Lower lobe of right lung (tissue), 2 donors: ENCODE measurements around the gene ZNF689. TPM values are rescaled to one million over a fixed set of nuclear protein-coding genes. Genes with fewer than 3 reads are reported as not detected.
"Not testable (repeated sequence)": the region's sequence is repeated elsewhere in the genome, so short reads cannot be mapped to it uniquely, and the experiment has no call there.

Source experiments
- ATAC-seq, 2 donors: fragments of 200-7000 bp; cut with Tn5 transposase; one replicate each; pipeline ENCODE4 v1.9.1; 2020 to 2022; ENCODE audit warnings: mild to moderate bottlenecking in 2 of 2, moderate library complexity in 2 of 2
- DNase-seq: peaks from one replicate; pipeline ENCODE4 v3.0.0-alpha.2; 2020
- H3K27ac ChIP-seq: fragments of 200-600 bp; one replicate; pipeline ENCODE4 v1.8.0; 2022
- H3K27me3 ChIP-seq: fragments of 200-600 bp; one replicate; pipeline ENCODE4 v1.8.0; 2022; ENCODE audit warnings: low read depth
- H3K36me3 ChIP-seq: fragments of 200-600 bp; one replicate; pipeline ENCODE4 v1.8.0; 2022; ENCODE audit warnings: mild to moderate bottlenecking
- H3K4me1 ChIP-seq: fragments of 200-600 bp; one replicate; pipeline ENCODE4 v1.8.0; 2022
- H3K4me3 ChIP-seq: fragments of 200-600 bp; one replicate; pipeline ENCODE4 v1.8.0; 2022; ENCODE audit warnings: mild to moderate bottlenecking
- H3K9me3 ChIP-seq: fragments of 200-600 bp; one replicate; pipeline ENCODE4 v1.8.0; 2022
- intact Hi-C: fragments of 100-400 bp; cut with DNase I; formaldehyde crosslinking; loops from one replicate; pipeline ENCODE4 v1.11.0; 2022
- total RNA-seq: library from RNA; stranded (reverse); fragmentation: NEBNext Ultra II Directional; extraction: Animal tissue kit (Norgen Biotek cat#: 25700); gene quantifications from one replicate; pipeline ENCODE4 v1.2.1, GENCODE V29; 2021
- TF ChIP-seq, protein P1 (sequence below): fragments of 200-600 bp; IDR thresholded peaks from one replicate; pipeline ENCODE4 v1.8.0; 2022; ENCODE audit warnings: antibody characterized with exemption, mild to moderate bottlenecking
- donor health status: DM: no; HTN: yes; CAD: no; lungs with severe emphysema.

ZNF689 gene
- total RNA-seq, 1 donor from 2014 or later, result 7.7 TPM

DNA sequence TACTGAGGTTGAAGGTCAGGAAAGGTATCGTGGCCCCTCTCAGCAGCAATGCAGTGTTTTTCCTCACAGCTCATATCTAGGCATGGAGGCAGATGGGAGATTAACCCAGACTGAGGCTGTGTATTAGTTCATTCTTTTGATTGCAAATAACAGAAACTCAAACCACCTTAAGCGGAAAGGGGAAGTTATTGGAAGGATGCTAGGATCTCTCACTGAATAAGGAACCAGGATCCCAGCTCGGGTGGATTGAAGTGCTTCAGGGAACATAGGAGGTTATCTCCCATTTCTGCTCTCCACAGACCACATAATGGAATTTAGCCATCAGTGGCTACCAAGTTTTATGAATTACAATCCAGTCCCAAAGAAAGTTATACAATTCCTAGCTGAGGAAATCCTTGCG, 8.2 kb downstream of the ZNF689 start:
- no peaks in the 10 kb centered on the region for H3K27me3 ChIP-seq
- DNase-seq (no peak), ATAC-seq (no peak)
- intact Hi-C loops, result no loop called here
- H3K36me3 ChIP-seq, result peaks cover 50% of the 10 kb centered on the region
- TF ChIP-seq, protein P1, sequence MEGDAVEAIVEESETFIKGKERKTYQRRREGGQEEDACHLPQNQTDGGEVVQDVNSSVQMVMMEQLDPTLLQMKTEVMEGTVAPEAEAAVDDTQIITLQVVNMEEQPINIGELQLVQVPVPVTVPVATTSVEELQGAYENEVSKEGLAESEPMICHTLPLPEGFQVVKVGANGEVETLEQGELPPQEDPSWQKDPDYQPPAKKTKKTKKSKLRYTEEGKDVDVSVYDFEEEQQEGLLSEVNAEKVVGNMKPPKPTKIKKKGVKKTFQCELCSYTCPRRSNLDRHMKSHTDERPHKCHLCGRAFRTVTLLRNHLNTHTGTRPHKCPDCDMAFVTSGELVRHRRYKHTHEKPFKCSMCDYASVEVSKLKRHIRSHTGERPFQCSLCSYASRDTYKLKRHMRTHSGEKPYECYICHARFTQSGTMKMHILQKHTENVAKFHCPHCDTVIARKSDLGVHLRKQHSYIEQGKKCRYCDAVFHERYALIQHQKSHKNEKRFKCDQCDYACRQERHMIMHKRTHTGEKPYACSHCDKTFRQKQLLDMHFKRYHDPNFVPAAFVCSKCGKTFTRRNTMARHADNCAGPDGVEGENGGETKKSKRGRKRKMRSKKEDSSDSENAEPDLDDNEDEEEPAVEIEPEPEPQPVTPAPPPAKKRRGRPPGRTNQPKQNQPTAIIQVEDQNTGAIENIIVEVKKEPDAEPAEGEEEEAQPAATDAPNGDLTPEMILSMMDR, result no peak
- H3K4me1 ChIP-seq, result peaks cover 15% of the 10 kb centered on the region
- no peak overlapping the region for H3K27ac ChIP-seq
- H3K9me3 ChIP-seq, result no peaks in the 10 kb centered on the region
- no peak overlapping the region for H3K4me3 ChIP-seq

DNA sequence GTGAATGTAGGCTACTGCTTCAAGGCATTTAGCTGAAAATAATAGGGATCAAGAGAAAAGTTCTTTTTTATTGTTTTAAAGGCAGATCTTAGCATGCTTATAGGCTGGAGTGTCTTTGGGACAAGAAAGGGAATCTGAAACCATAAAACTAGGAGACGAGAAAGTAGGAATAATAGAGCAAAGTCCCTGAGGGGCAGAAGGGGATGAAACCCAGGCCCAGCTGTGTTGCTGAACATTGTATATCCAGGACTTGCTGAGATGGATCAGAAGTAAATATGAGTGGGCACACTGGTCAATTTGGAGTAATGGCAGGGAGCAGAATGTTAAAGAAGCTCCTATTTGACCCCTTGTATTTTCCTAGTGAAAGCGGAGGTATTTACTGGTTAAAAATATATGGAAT, 9.3 kb downstream of the ZNF689 start:
- intact Hi-C loops, result no loop called here
- ATAC-seq, result no peak
- peaks cover 15% of the 10 kb centered on the region for H3K4me1 ChIP-seq
- H3K9me3 ChIP-seq, result no peaks in the 10 kb centered on the region
- no peak overlapping the region for H3K4me3 ChIP-seq
- H3K27me3 ChIP-seq, result no peaks in the 10 kb centered on the region
- H3K27ac ChIP-seq, result no peak overlapping the region
- TF ChIP-seq, protein P1, result no peak
- DNase-seq, result no peak
- peaks cover 39% of the 10 kb centered on the region for H3K36me3 ChIP-seq

DNA sequence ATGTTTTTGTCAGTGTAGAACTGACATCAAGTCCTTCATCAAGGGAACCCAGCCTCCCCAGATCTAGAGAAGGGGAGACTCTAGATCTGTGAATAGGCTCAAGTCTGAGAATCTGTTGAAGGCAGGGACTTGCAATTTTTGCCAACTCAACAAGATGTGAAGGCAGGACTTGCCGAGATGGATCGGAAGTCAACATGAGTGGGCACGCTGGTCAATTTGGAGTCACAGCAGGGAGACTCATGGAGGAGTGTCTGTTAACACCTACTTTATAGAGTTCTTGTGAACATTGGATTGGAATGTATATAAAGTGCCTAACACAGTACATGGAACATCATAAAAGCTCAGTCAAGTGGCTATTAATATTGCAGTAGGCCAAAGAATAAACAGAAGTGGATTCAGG, 10.0 kb downstream of the ZNF689 start:
- TF ChIP-seq, protein P1, result no peak
- intact Hi-C loops, result no loop called here
- Histone ChIP-seq H3K27ac (no peak overlapping the region), H3K4me3 (no peak overlapping the region), H3K36me3 (peaks cover 32% of the 10 kb centered on the region), H3K9me3 (no peaks in the 10 kb centered on the region), H3K4me1 (peaks cover 15% of the 10 kb centered on the region), H3K27me3 (no peaks in the 10 kb centered on the region)
- ATAC-seq, result no peak
- DNase-seq, result no peak

DNA sequence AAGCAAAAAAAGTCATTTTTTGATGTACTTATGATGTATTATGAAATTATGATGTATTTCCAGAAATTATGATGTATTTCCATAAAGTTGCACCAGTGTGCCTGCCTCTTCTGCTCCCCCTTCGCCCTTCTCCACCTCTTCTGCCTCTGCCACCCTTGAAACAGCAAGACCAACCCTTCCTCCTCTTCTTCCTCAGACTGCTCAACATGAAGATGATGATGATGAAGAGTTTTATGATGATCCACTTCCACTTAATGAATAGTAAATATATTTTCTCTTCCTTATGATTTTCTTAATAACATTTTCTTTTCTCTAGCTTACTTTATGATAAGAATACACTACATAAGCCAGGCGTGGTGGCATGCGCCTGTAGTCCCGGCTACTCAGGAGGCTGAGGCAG, 17.3 kb downstream of the ZNF689 start:
- DNase-seq, result no peak
- TF ChIP-seq, protein P1, result no peak
- ATAC-seq, result no peak
- H3K9me3 ChIP-seq, result no peaks in the 10 kb centered on the region
- H3K36me3 ChIP-seq, result peaks cover 2% of the 10 kb centered on the region
- no peak overlapping the region for H3K27ac ChIP-seq
- no peaks in the 10 kb centered on the region for H3K27me3 ChIP-seq
- no peak overlapping the region for H3K4me3 ChIP-seq
- intact Hi-C loops, result no loop called here
- H3K4me1 ChIP-seq, result no peaks in the 10 kb centered on the region

DNA sequence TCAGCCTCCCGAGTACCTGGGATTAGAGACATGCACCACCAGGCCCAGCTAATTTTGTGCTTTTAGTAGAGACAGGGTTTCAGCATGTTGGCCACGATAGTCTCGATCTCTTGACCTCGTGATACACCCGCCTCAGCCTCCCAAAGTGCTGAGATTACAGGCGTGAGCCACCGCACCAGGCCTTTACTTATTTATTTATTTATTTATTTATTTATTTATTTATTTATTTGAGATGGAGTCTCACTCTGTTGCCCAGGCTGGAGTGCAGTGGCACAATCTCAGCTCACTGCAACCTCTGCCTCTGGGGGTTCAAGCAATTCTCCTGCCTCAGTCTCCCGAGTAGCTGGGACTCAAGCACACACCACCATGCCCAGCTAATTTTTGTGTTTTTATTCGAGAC, 19.3 kb downstream of the ZNF689 start:
- H3K36me3 ChIP-seq, intact Hi-C loops, H3K9me3 ChIP-seq, H3K27me3 ChIP-seq, DNase-seq, H3K4me3 ChIP-seq, H3K4me1 ChIP-seq, ATAC-seq, H3K27ac ChIP-seq: not testable (repeated sequence)

DNA sequence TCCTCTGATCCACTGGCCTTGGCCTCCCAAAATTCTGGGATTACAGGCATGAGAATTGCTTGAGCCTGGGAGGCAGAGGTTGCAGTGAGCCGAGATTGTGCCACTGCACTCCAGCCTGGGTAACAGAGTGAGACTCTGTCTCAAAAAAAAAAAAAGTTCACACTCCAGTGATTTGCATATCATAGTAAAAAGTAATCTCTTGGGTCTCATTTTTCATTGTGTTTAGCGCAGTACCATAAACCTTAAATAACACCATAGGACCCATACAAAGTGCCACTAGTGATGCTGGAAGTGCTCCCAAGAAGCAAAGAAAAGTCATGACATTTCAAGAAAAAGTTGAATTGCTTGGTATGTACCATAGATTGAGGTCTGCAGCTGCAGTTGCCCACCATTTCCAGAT, 20.6 kb downstream of the ZNF689 start:
- H3K4me3 ChIP-seq, intact Hi-C loops, DNase-seq, H3K36me3 ChIP-seq, H3K27ac ChIP-seq, ATAC-seq, H3K9me3 ChIP-seq, H3K27me3 ChIP-seq: not testable (repeated sequence)
- H3K4me1 ChIP-seq, result peaks cover 12% of the 10 kb centered on the region

DNA sequence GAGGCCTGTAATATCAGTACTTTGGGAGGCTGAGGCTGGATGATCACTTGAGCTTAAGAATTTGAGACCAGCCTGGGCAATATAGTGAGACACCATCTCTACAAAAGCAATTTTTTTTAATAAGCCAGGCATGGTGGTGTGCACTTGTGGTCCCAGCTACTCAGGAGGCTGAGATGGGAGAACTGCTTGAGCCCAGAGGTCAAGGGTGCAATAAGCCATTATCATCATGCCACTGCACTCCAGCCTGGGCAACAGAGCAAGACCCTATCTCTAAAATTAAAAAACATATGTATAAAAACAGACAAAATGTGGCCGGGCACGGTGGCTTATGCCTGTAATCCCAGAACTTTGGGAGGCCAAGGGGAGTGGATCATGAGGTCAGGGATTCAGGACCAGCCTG, 21.5 kb downstream of the ZNF689 start:
- ATAC-seq (no peak), DNase-seq (no peak)
- Histone ChIP-seq H3K27ac (no peak overlapping the region), H3K4me1 (peaks cover 16% of the 10 kb centered on the region), H3K36me3 (peaks cover 4% of the 10 kb centered on the region), H3K9me3 (no peaks in the 10 kb centered on the region), H3K27me3 (no peaks in the 10 kb centered on the region), H3K4me3 (no peak overlapping the region)
- intact Hi-C loops, result no loop called here
- TF ChIP-seq, protein P1, result no peak
